GM19397 (cell line): ENCODE results near the gene TMEM255B.
"Not testable (repeated sequence)": the region's sequence is repeated elsewhere in the genome, so short reads cannot be mapped to it uniquely, and the experiment has no call there.

Source experiments
- ATAC-seq: cut with Tn5 transposase; IDR thresholded peaks from one replicate; pipeline ENCODE4 v1.9.1; 2021; ENCODE audit warnings: mild to moderate bottlenecking, moderate library complexity; ENCODE audit not compliant: unreplicated experiment

The TMEM255B gene

DNA sequence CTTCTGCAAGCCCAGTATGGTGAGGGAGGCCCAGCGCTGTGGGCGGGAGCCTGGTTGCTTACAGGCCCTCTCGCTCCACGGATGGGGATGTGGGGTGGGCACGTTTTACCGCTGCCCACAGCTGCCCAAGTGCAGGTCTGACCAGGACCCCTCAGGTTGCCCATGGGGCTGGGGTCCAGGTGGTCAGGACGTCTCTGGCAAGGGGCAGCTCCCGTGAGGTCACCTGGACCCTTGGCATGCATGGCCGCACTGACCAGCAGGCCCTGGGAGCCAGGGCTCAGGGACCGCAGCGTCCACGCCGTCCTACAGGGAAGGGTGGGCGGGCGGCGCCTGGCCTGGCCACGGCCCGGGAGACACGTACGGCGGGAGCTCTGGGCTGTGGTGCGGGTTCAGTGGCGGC is 72.0 kb downstream of the TMEM255B start:
- ATAC-seq: no peak

DNA sequence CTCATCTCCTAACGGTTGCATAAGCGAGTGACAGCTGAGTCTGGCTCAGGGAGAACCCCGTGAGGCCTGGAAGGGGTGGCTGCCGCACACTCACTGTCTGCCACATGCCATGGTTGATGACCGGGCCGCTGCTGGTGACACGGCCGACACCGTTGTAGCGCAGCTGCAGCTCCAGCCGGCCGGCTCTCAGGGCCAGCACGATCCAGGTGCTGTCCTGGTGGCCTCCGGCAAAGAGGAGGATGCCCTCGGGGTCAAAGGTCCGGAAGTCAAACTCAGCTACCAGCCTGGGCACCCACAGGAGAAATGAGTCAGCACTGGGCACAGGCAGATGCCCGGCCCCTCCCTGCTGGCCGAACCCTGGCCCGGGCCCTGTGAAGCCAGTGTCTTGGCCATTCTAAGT is 73.2 kb downstream of the TMEM255B start:
- no peak for ATAC-seq

- ATAC-seq: no peak
Observed at GRCh38 chr13:113832631-113833030, 73.6 kb downstream of the TMEM255B start.

GRCh38 chr13:113833111-113833830 is 74.2 kb downstream of the TMEM255B start:
- ATAC-seq: no peak

- not testable (repeated sequence) for ATAC-seq
Observed at GRCh38 chr13:113834006-113834405, 75.0 kb downstream of the TMEM255B start.

- ATAC-seq: no peak
Observed at GRCh38 chr13:113834496-113835200, 75.6 kb downstream of the TMEM255B start.

GRCh38 chr13:113835461-113836270 is 76.6 kb downstream of the TMEM255B start:
- no peak for ATAC-seq

GRCh38 chr13:113836768-113837559 is 77.9 kb downstream of the TMEM255B start:
- no peak for ATAC-seq

DNA sequence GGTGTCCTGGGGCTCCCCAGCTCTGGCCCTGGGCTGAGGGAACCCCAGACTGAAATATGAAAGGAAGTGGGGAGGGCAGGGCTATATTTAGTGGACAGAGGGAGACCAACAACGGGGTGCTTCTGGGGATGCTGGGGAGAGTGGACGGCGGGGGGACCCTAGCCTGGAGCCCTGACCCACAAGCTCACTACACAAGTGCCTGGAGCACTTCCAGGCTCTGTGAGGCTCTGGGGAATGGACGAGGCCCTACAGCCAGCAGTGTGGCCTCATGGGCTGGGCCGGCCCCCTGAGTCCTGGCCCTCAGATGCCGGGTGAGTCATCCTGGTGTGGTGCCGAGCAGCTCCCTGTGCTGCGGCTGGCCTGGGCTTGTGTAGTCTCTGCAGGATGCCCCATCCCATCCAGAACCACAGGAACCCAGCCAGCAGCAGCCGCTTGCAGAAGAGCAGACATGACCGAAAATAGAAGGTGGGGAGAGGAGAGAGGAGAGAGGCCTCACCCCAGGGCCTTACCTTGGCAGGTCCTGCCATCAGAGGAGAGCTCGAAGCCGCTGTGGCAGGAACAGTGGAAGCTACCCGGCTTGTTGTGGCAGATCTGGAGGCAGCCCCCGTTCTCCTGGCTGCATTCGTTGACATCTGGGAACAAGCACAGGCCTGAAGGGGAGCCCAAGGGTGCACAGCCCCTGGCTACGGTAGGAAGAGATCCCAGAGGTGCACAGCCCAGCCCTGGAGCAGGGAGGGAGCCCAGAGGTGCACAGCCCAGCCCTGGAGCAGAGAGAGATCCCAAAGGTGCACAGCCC is 78.7 kb downstream of the TMEM255B start:
- ATAC-seq: no peak

GRCh38 chr13:113838711-113839201 is 79.7 kb downstream of the TMEM255B start:
- no peak for ATAC-seq

GRCh38 chr13:113839536-113840204 is 80.6 kb downstream of the TMEM255B start:
- no peak for ATAC-seq

DNA sequence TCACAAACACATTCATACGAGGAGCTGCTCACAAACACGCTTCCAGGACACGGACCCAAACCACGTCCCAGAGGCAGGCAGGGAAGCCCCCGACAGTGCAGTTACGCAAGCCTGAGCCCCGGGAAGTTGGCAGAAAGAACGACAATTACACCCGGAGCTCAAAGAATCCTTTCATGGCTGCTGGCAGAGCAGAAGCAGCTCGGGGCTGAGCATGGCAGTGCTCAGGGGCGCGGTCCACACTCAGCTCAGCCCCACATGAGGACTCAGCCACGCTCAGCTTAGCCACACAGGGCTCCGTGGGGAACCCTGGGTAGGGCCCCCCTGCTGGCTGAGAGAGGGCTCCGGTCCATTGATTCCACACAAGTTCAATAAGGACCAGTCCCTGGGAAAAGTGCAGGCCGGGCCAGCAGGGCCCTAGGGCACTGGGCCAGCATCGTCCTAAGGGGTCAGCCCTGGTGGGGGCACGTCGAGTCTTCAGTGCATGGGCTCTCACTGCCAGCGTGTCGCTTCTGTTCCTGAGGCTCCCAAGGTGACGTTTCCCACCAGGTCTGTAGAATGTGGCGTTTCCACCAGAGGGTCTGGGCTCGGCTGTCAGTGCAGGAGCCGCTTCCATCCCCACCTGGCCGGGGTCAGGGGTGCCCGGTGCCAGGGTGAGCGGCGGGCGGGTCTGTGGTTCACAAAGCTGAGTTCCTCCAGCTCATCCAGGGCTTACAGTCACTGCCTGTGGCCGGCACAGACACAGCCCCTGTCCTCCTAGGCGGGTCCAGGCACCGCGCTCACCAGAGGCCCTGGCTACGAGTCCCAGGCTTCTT is 81.7 kb downstream of the TMEM255B start:
- ATAC-seq: no peak

DNA sequence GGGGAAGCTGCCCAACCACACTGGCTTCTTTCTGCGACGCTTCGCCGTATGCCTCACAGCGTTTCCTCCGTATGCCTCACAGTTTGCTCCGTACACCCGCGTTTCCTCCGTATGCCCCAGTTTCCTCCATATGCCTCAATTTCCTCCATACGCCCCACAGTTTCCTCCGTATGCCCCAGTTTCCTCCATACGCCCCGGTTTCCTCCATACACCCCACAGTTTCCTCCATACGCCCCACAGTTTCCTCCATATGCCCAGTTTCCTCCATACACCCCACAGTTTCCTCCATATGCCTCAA is 82.3 kb downstream of the TMEM255B start:
- no peak for ATAC-seq

DNA sequence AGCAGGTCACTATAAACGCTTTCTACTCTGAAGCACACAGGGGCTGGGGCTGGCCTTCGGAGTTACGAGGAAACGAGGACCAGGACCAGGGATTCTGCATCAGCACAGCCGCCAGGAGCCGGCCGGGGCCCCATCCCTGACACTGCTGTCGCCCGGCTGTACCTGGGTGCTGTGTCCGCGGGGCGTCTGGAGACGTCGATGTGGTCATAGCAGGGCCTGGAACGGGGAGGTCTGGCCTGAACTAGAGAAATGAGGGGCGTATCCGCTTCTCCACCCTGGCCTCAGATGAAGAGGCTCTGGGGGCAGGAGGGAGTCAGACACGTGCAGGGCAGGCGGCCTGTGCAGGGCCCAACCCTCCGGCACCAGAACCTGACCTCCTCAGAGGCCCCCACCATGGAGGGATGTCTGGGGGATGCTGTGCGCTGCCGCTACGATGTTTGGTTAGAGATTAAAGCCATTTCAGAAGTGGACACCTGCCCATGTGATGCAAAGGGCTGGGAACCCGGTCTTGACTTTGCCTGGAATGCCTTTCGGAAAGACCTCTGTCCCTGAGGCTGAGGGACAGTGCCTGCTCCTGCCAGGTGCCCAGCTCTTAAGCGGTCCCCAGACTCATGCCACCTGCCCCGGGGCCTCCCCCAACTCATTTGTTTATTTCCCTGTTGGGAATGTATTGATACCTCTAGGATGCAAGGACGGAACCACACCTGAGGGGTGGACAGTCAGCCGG is 83.5 kb downstream of the TMEM255B start:
- no peak for ATAC-seq

GRCh38 chr13:113843063-113843654 is 84.1 kb downstream of the TMEM255B start:
- no peak for ATAC-seq

DNA sequence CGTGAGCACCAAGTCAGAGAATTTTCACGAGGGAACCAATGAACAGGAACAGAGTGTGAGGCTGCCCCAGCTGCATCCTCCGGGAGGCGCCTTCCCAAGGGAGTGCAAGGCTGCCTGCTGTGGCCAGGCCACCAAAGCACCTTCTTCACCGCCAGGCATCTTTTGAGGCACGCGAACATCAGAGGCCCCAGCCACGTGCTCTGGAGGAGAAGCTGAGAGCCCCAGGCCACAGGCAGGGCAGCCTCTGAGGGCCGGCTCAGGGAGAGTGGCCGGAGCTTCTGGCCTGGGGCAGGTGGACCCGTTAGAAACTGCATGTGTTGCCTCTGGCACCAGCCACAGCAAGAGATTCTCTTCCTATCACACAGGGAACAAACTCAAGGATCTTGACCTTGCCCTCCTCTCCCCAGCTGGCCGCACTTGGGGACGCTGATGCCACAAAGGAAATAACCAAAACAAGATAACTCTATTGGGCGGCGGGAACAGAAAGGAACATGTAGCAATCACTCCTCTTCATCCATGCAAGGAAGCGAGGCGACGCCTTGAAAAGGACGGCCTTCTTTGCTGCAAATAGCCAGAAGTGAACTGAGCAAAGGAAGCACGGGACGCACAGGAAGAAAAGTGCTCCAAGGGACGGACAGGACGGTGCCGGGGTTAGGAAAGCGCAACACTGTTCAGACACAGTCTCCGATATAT is 85.0 kb downstream of the TMEM255B start:
- no peak for ATAC-seq

DNA sequence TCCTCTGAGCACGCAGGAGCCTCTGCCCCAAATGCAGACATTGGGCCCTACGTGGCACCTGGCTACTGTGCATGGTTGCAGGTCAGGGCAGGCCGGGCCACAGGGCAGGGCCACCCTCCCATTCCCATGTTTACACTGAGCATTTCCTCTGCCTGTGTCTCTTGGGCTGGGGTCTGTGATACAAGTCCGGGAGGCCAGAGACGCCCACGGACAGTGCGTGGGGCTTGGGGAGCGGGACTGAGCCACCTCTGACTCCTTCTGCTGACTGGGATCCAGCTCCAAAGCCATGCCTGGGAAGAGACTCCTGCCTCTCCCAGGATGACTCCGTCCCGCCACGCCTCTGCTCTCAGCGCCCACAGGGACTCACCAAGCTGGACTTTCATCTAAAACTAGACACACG is 86.0 kb downstream of the TMEM255B start:
- no peak for ATAC-seq
